ENCODE data around the gene WFDC11.
"Not testable (repeated sequence)": the region's sequence is repeated elsewhere in the genome, so short reads cannot be mapped to it uniquely, and the experiment has no call there.

WFDC11 gene

GRCh38 chr20:45670139-45670538 is at the start of gene WFDC11:
WFDC11 (minus strand) TSS chr20:45670239; CDS start chr20:45650600, 19,639 bp downstream.
- no peak for DNase-seq

- DNase-seq = not testable (repeated sequence)
Observed at GRCh38 chr20:45716141-45716688, 46.2 kb upstream of the WFDC11 start.

GRCh38 chr20:45704969-45705637 is 35.1 kb upstream of the WFDC11 start, which contains the start of gene WFDC10B:
WFDC10B (minus strand) TSS chr20:45705019; CDS start chr20:45685992, 19,027 bp downstream.
- peak; percentile 84 to 87 for DNase-seq

GRCh38 chr20:45701873-45702272 is 31.8 kb upstream of the WFDC11 start, which contains the start of gene WFDC13:
WFDC13 (plus strand) TSS chr20:45702038; CDS start chr20:45702124, 86 bp downstream.
- no peak for DNase-seq

GRCh38 chr20:45701104-45701503 is 31.1 kb upstream of the WFDC11 start:
- DNase-seq = no peak

GRCh38 chr20:45695496-45695895 is 25.5 kb upstream of the WFDC11 start:
- DNase-seq = no peak

- not testable (repeated sequence) for DNase-seq
Observed at GRCh38 chr20:45693346-45693745, 23.3 kb upstream of the WFDC11 start.

GRCh38 chr20:45685896-45686295 is 15.9 kb upstream of the WFDC11 start:
- DNase-seq = no peak

GRCh38 chr20:45679650-45680049 is 9.6 kb upstream of the WFDC11 start:
- no peak for DNase-seq

GRCh38 chr20:45672765-45673164 is 2.7 kb upstream of the WFDC11 start:
- no peak for DNase-seq

- not testable (repeated sequence) for DNase-seq
Observed at GRCh38 chr20:45657038-45657437, 13.0 kb downstream of the WFDC11 start.

GRCh38 chr20:45651726-45652125 is 18.3 kb downstream of the WFDC11 start:
- not testable (repeated sequence) for DNase-seq

GRCh38 chr20:45649312-45649863 is 20.7 kb downstream of the WFDC11 start:
- no peak for DNase-seq

GRCh38 chr20:45647441-45648050 is 22.5 kb downstream of the WFDC11 start:
- no peak for DNase-seq

- DNase-seq = no peak
Observed at GRCh38 chr20:45646875-45647274, 23.2 kb downstream of the WFDC11 start.

GRCh38 chr20:45645869-45646268 is 24.2 kb downstream of the WFDC11 start:
- DNase-seq = not testable (repeated sequence)

- not testable (repeated sequence) for DNase-seq
Observed at GRCh38 chr20:45641076-45641475, 29.0 kb downstream of the WFDC11 start.

GRCh38 chr20:45639687-45640086 is 30.4 kb downstream of the WFDC11 start:
- no peak for DNase-seq

- no peak for DNase-seq
Observed at GRCh38 chr20:45636513-45636912, 33.5 kb downstream of the WFDC11 start.

- no peak for DNase-seq
Observed at GRCh38 chr20:45631184-45631583, 38.9 kb downstream of the WFDC11 start, which contains the start of gene WFDC9. WFDC9 (minus strand) TSS chr20:45631284; CDS start chr20:45610181, 21,103 bp downstream.

GRCh38 chr20:45630371-45630770 is 39.7 kb downstream of the WFDC11 start:
- DNase-seq = no peak

GRCh38 chr20:45629496-45630100 is 40.4 kb downstream of the WFDC11 start, which contains the start of gene WFDC10A:
WFDC10A (plus strand) TSS chr20:45629739; CDS start chr20:45629814, 75 bp downstream.
- peak; percentile 2 to 53 for DNase-seq

GRCh38 chr20:45626540-45626939 is 43.5 kb downstream of the WFDC11 start:
- DNase-seq = no peak
